GM19193 (cell line): Measurements from ENCODE around the gene MFF.

Experiments used
- POLR2A ChIP-seq: IDR thresholded peaks from 4 replicates; pipeline ENCODE4 v1.6.1; 2011; ENCODE audit not compliant: insufficient read depth, insufficient read length; ENCODE audit errors: extremely low read depth

Gene MFF

GRCh38 chr2:227406177-227407031 is 81.4 kb downstream of the MFF start:
- TF ChIP-seq POLR2A: no peak
